GM03348 (cell line): ENCODE measurements around the gene LRRC10B.

Experiments
- DNase-seq: peaks from one replicate; pipeline ENCODE4 v3.0.0; 2012; ENCODE audit warnings: low spot score

Gene LRRC10B

GRCh38 chr11:61486779-61487178 lies 21.8 kb upstream of the LRRC10B start:
- DNase-seq, result no peak

DNA sequence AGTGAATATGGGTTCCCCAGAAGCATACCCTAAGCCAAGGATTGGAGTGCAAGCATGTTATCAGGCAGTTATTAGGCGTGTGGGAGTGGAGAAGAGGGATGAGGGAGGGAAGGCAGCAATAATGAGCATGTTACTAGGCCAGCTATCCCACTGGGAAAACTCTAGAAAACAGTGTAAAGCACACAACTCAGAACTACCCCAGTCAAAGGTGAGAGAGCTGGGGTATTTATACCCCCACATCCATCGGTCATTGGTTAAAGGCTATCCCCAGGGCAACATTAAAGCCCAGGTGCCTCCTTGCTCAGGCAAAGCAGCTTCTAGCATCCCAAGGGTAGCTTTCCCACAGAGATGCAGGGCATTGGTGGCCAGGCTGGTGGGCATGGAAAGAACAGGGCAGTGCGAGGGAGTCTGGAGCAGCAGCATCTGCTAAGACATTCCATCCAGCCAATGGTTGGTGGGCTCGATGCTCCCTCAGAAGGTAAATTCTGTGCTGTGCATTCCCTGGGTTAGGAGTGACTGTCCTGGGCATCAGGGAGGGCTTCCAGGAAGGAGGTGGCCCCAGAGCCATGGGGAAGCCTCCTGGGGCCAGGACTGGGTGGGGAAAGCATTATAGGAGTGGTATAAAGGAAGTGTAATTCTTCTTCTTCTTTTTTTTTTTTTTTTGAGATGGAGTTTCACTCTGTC lies 21.1 kb upstream of the LRRC10B start:
- no peak for DNase-seq

DNA sequence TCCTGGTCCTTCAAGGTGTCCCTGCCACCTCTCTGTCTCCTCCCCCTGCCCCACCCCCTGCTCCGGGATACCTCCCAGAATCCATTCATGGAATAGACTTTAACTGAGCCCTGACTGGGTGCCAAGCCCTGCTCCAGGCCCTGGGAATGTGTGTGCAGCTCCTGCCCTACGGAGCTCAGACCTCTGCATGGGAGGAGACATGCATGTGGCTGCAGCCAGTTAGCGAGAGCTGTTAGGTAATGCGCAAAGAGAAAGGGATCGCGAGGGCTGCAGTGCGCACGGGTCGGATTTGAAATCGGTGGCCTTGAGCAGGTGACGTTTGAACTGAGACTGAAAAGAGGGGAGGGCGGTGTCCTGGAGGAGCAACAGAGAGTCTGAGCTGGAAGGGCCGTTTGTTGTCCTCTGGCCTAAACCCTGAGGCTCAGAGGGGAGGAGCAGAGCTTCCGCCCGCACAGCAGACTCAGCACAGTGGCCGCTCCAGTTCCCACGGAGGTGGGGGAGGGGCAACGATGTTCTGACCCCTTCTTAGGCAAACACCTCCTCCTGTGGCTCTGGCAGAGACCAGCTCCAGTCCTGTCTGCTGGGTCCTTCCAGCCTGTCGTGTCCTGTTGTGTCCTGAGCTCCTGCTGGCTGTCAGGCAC lies 19.8 kb upstream of the LRRC10B start:
- peak; percentile 39 for DNase-seq

DNA sequence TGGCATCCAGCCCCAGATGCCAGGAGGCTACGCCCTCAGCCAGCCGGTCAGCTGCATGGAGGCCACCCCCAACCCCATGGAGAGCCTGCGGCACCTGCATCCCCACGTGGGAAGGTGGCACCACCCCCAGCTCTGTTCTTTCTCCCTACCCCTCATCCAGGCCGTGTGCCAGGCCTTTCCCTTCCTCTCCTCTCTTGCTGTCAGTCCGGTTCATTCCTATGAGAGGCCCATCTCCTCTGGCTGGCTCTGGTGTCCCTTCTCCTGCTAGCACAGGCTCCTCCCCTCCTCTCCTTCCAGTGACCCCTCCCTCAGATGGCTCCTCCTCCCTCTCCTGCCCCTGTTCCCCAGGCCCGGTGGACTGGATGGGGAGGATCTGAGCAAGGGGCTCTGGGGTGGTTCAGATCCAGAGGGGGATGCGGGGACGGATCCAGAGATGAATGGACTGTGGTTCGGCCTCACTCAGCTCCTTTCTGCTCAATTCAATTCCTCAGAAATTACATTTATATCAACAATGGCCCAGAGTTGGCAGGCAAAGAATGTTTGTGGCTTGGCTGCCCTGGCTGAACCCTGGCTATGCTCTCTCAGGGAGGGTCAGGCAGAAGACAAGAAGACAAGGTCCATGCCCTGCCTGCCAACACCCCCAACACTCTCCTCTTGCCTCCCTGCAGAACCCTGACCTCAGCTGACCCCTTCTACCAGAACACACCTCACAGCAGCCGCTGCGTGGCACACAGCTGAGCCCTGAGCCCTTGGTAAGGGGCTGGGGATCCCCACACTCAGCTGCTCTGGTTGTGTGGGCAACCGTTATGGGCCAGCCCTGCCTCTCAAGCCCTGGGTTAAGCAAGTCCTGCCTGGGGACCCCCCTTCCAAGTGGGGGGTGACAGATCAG lies 18.5 kb upstream of the LRRC10B start:
- peak; percentile 75 for DNase-seq

- no peak for DNase-seq
Observed at GRCh38 chr11:61491736-61492395, 16.7 kb upstream of the LRRC10B start.

DNA sequence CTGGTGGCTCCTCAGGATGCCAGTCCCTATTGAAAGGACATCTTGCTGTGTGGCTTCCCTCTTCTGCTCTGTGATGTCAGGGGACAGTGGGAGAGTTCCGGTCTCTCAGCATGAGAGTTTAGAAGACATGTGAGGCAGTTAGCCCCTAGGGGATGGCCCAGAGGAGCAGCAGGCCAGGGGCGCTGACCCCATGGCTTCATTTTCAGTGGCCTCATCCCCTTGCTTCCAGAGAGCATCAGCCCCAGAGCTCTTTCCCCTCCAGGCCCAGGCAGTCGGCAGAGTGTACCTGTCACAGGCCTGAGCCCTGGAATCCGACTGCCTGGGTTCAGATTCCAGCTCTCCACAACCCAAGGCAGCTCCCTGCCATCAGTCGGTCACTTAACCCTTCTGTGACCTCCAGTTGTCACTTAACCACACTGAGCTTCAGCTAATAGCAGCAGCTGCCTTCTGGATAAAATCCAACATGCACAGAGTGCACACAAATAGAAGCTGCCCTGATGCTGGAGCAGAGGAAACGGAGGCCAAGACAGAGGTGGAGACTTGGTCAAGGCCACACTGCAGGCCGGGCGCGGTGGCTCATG lies 14.1 kb upstream of the LRRC10B start:
- DNase-seq, result no peak

DNA sequence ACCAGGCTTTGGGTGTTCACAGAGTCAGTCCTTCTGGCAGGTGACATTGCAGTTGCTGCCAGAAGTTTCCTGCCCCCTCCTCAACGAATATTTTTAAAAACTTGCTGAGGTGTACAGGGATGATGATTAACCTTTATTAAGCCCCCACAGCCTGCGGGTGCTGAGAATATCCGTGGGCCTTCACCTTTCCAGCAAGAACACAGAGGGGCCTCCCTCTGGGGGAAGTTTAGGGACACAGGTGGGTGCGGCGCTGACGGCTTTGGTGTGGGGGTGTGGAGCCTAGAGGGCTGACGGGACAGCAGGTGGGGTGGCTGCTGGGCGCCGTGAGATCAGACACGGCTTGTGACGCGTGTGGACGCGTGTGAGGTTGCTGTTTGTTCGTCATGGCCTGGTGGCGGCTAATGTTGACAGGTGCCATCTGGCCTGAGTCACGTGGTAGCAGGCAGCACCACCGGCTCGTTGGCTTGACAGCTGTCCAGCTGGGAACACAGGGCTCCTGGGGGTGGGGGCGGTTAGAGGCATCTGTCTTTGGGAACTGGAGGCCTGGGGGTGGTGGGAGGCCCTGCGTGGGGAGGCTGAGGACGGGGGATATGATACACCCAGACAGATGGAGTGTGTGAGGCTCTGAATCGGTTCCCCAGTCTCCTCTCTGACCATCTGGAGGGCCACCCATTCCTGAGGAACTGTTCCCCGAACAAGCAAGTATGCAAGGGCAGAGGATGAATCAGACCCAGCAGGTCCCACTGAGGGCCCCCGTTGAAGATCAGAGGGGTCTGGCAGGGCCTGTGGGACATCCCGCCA lies 12.5 kb upstream of the LRRC10B start:
- no peak for DNase-seq

- no peak for DNase-seq
Observed at GRCh38 chr11:61496602-61497400, 11.7 kb upstream of the LRRC10B start.

DNA sequence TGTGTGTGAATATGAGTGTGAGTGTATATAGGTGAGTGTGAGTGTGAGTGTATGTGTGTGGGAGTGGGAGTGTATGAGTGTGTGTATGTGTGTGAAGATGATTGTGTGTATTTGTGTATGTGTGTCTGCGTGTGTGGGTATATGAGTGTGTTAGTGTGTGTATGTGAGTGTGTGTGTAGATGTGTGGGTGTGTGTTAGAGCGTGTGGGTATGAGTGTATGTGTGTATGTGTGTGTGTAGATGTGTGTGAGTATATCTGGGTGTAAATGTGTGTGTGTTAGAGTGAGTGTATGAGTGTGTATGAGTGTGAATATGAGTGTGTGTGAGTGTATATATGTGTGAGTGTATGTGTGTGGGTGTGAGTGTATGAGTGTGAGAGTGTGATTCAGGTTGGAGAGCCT lies 11.1 kb upstream of the LRRC10B start:
- DNase-seq, result no peak

DNA sequence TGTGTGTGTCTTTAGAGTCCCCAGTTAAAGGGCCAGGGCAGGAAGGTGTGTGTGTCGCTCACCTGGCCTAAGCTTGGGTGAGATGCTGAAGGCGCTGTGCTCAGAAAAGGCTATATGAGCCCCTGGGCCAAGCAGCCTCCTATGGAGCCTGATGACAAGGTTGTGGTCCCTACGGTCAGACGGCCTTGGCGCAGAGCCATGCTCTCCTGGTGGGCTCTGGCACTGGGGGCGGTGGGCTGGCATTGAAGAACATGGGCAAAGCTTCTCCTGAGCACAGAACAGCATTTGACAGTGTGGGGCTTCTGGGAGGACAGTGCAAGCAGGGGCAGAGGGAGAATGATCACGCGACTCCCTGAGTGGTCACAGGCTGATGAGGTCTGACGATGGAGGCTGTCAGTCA lies 10.7 kb upstream of the LRRC10B start:
- DNase-seq, result no peak

- DNase-seq, result no peak
Observed at GRCh38 chr11:61498767-61499341, 9.7 kb upstream of the LRRC10B start.

DNA sequence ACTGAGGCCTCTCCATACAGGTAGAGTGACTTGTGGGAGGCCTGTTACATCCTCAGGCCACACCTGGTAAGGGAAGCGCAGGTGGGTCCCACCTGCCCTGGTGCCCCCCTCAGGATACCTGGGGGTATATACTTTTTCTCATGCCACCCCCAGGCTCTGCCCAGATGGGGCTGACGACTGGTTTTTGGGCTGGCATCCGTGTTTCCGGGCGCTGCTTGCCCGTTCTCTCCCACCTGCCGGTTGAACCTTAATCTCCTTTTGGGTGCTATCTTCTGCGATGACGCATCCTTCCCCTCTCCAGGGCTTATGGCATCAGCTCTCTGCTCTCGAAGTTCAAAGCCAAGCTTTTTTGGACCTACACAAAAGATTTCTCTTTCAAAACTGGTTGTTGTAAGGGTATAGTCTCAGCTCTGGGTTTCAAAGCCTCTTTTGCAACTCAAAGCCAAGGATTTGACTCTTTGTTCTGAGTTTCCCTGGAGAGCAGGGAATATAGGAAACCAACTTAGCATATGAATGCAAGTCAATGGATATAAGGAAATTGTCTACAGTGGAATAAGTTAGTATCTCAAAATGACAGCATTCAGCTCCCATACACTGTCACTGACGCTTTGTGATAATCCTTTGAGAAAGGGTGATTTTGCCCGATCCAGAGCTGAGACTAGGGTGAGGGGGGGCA lies 8.6 kb upstream of the LRRC10B start:
- no peak for DNase-seq

DNA sequence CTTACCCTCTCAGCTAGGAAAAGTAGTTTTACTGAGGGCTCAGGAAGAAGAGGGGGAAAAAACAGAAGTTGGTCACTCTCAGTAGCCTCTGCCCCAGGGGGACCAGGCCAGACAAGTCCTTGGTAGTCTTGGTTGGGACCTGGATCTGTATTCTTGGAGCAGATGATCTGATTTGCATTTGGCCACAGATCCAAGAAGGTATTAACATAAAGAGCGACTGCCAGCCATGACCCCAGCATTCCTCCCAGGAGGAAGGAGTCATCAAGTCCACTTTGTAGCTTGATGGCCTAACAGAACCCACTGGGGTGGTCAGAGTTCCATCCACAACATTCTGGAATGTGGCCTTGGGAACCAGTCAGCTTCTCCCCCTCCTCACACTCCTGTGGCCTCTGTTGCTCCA lies 6.0 kb upstream of the LRRC10B start:
- no peak for DNase-seq

GRCh38 chr11:61503135-61503770 lies 5.3 kb upstream of the LRRC10B start:
- DNase-seq, result no peak

DNA sequence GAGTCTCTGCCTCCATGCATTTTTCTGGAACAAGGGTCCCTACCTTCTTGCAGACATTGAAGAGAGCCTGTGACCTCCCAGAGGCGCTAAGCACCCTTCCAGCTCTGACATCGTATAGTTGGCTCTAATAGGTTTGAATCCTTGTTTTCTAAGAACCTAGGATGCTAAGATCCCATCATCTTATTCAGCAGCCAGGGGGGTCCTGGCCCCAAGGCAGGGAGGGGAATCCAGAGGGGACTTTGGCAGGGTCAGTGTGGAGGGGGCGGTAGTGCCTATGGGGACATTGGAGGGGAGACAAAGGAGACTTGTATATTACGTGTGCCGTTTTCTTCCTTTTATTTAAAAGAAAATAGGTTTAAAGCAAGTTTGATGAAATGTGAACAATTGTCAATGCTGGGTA lies 3.4 kb upstream of the LRRC10B start:
- no peak for DNase-seq

GRCh38 chr11:61505640-61506155 lies 2.9 kb upstream of the LRRC10B start:
- no peak for DNase-seq

DNA sequence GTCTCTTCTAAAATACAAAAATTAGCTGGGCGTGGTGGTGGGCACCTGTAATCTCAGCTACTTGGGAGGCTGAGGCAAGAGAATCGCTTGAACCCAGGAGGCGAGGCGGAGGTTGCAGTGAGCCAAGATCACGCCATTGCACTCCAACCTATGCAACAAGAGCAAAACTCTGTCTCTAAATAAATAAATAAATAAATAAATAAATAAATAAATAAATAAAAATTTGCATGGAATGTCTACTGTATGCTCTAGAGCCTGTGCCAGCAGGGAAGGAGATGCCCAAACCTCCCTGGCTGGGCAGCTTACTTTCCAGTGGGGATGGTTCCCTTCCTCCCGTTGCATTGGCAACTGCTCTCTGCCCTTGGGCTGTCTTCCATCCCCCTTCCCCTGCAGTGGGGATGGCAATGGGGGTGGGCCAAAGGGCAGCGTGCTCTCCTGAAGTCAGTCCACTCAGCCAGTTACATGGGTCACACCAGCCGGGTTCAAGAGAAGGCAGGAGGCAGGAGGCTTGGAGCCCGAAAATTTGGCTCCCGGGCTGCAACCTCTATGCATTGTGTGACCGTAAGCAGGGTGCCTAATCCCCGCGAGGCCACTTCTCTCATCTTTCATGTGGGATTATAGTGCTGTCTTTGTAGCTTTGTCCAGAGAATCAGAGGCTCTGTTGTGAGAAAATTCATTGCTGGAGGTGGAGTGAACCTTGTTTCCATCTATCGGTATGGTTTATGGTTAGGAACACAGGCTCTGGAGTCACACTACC lies 1.4 kb upstream of the LRRC10B start:
- no peak for DNase-seq
